Upper lobe of left lung (tissue), 6 donors: Measurements from ENCODE around the gene LRRC8E. TPM values are rescaled to one million over a fixed set of nuclear protein-coding genes. Genes with fewer than 3 reads are reported as not detected.

Source experiments
- ATAC-seq, 2 donors: fragments of 200-7000 bp; cut with Tn5 transposase; one replicate each; pipeline ENCODE4 v1.9.1; 2022; ENCODE audit warnings: mild to moderate bottlenecking in 2 of 2, moderate library complexity in 2 of 2; ENCODE audit not compliant: low FRiP score in 2 of 2
- DNase-seq, 2 donors: peaks; one replicate each; pipeline ENCODE4 v3.0.0-alpha.2; 2019 to 2020
- H3K27ac ChIP-seq, 4 donors: fragments of 200-600 bp; sonication (generic); one replicate each; pipeline ENCODE4 v1.5.1; 2016 to 2019
- H3K27me3 ChIP-seq, 4 donors: fragments of 200-600 bp; sonication (generic); one replicate each; pipeline ENCODE4 v1.5.1; 2017 to 2019
- H3K36me3 ChIP-seq, 4 donors: fragments of 200-600 bp; sonication (generic); one replicate each; pipeline ENCODE4 v1.5.1; 2016 to 2019
- H3K4me1 ChIP-seq, 4 donors: fragments of 200-600 bp; sonication (generic); one replicate each; pipeline ENCODE4 v1.5.1; 2018 to 2019
- H3K4me3 ChIP-seq, 4 donors: fragments of 200-600 bp; sonication (generic); one replicate each; pipeline ENCODE4 v1.5.1; 2017 to 2019; ENCODE audit warnings: mild to moderate bottlenecking in 2 of 4, moderate library complexity in 1 of 4
- H3K9me3 ChIP-seq, 4 donors: fragments of 200-600 bp; sonication (generic); one replicate each; pipeline ENCODE4 v1.5.1; 2018 to 2019
- EP300 ChIP-seq, 4 donors: sonication (generic); formaldehyde crosslinking; IDR thresholded peaks; one replicate each; pipeline ENCODE4 v1.5.1; 2017; ENCODE audit warnings: antibody characterized with exemption in 4 of 4, control low read depth in 2 of 4
- POLR2A ChIP-seq, 4 donors: fragments of 450-650 bp; IDR thresholded peaks; one replicate each; pipeline ENCODE4 v1.5.1; 2016 to 2017; ENCODE audit warnings: antibody characterized with exemption in 4 of 4, mild to moderate bottlenecking in 2 of 4
- POLR2AphosphoS5 ChIP-seq, 2 donors: sonication (generic); formaldehyde crosslinking; IDR thresholded peaks; one replicate each; pipeline ENCODE4 v1.5.1; 2017; ENCODE audit warnings: antibody characterized with exemption in 2 of 2
- WGBS, 2 donors: methylation state at CpG; one replicate each; pipeline ENCODE4 v1.1.5; 2017 to 2018; 5-methylcytosine and 5-hydroxymethylcytosine counted together
- total RNA-seq, 6 donors: library from RNA; depleted of rRNA in 4 of 6; stranded (reverse); fragments of >200 nt in 4 of 6; gene quantifications; one replicate each; pipeline versions ENCODE4 v1.1.0 to v1.2.1, GENCODE V29; 2016 to 2021
- TF ChIP-seq, protein P1 (sequence below), 6 experiments: fragments of 450-650 bp in 4 of 6; fragments of 200-600 bp in 2 of 6; sonication (generic) in 2 of 6; IDR thresholded peaks; one replicate each; pipeline ENCODE4 v1.5.1; 2016 to 2019; ENCODE audit warnings: antibody characterized with exemption in 6 of 6
- donor health status: DM: no; HTN: no; CAD: no; lungs with moderate emphysema.
- donor health status: DM: no; HTN: yes; CAD: no; lungs with severe emphysema.

LRRC8E gene
- total RNA-seq, 6 donors from 2014 or later: 1.0 to 11.7 (median 6.9) TPM

DNA sequence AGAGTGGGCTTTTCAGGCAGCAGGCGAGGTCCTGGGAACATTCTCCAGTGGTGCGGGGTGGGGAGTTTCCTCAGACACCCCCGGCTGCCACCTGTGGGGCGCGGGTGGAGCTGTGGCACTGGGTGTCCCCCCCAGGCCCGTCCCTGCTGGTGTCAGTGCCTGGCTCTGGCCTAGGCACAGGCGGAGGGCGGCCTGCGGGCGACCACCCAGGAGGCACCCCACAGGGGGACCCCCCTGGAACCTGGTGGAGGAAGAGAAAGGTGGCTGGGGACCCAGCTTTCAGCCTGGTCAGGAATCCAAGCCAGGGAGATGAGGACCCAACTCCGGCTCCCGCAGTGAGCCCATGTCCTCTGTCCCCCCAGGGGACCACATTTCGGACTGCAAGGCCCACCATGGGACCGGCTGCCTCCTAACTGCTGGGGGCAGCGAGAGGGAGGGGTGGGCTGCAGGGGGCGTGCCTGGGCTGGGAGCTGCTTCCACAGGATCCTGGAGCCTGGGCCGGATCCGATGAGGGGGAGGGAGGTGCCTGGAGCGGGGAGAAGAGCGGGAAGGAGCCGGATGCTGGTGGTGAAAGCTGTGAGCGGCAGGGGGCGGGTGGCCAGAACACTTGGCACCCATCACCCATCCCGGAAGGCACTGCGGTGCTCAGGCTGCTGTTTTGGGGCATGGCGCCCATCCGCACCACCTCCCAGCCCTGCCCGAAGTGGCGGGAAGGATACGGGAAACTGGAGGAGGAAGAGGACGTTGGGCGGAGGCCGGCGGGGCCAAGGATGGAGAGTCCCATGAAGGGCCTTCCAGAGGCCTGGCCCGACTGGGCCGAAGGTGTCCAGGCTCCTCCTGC, 43.1 kb downstream of the LRRC8E start:
- H3K4me1 ChIP-seq: peaks cover 2 to 16% (median 5%) of the 10 kb centered on the region in 4 donors
- no peaks in the 10 kb centered on the region for H3K27me3 ChIP-seq
- TF ChIP-seq POLR2AphosphoS5 (IDR thresholded peaks at IDR 0.05) (no peak), EP300 (IDR thresholded peaks at IDR 0.05) (no peak), POLR2A (IDR thresholded peaks at IDR 0.05) (no peak)
- TF ChIP-seq, protein P1, sequence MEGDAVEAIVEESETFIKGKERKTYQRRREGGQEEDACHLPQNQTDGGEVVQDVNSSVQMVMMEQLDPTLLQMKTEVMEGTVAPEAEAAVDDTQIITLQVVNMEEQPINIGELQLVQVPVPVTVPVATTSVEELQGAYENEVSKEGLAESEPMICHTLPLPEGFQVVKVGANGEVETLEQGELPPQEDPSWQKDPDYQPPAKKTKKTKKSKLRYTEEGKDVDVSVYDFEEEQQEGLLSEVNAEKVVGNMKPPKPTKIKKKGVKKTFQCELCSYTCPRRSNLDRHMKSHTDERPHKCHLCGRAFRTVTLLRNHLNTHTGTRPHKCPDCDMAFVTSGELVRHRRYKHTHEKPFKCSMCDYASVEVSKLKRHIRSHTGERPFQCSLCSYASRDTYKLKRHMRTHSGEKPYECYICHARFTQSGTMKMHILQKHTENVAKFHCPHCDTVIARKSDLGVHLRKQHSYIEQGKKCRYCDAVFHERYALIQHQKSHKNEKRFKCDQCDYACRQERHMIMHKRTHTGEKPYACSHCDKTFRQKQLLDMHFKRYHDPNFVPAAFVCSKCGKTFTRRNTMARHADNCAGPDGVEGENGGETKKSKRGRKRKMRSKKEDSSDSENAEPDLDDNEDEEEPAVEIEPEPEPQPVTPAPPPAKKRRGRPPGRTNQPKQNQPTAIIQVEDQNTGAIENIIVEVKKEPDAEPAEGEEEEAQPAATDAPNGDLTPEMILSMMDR (IDR thresholded peaks at IDR 0.05): no peak
- peaks cover 32 to 69% (median 59%) of the 10 kb centered on the region in 4 donors for H3K36me3 ChIP-seq
- DNase-seq (peak in 1 of 2 donors; percentile 82), ATAC-seq (no peak)
- no peak overlapping the region for H3K4me3 ChIP-seq
- WGBS, 2 donors: 87 to 92% methylated on average over 27 to 31 of the region's 36 CpGs
- peak overlapping the region in 3 of 4 donors; percentile 2 to 55 (median 53) for H3K27ac ChIP-seq
- H3K9me3 ChIP-seq: no peaks in the 10 kb centered on the region

GRCh38 chr19:7932276-7932929, 44.1 kb downstream of the LRRC8E start:
- Histone ChIP-seq H3K9me3 (no peaks in the 10 kb centered on the region), H3K27me3 (no peaks in the 10 kb centered on the region), H3K36me3 (peaks cover 32 to 74% (median 68%) of the 10 kb centered on the region in 4 donors), H3K27ac (peak overlapping the region in 1 of 4 donors; percentile 53), H3K4me1 (peaks cover 0 to 8% (median 0%) of the 10 kb centered on the region in 4 donors), H3K4me3 (no peak overlapping the region)
- 93 to 97% methylated on average over 18 to 31 of the region's 32 CpGs for WGBS, 2 donors
- TF ChIP-seq, protein P1 (IDR thresholded peaks at IDR 0.05): no peak
- no peak for TF ChIP-seq POLR2AphosphoS5 (IDR thresholded peaks at IDR 0.05)
- TF ChIP-seq EP300 (IDR thresholded peaks at IDR 0.05): no peak
- TF ChIP-seq POLR2A (IDR thresholded peaks at IDR 0.05): no peak
- DNase-seq: no peak
- ATAC-seq: no peak

GRCh38 chr19:7932930-7933300, 44.6 kb downstream of the LRRC8E start:
- H3K9me3 ChIP-seq: no peaks in the 10 kb centered on the region
- 95 to 100% methylated on average over 8 to 10 of the region's 10 CpGs for WGBS, 2 donors
- no peak overlapping the region for H3K27ac ChIP-seq
- TF ChIP-seq, protein P1 (IDR thresholded peaks at IDR 0.05): no peak
- TF ChIP-seq EP300 (IDR thresholded peaks at IDR 0.05) (no peak), POLR2AphosphoS5 (IDR thresholded peaks at IDR 0.05) (no peak), POLR2A (IDR thresholded peaks at IDR 0.05) (no peak)
- peaks cover 32 to 80% (median 73%) of the 10 kb centered on the region in 4 donors for H3K36me3 ChIP-seq
- H3K4me1 ChIP-seq: peaks cover 0 to 8% (median 0%) of the 10 kb centered on the region in 4 donors
- no peaks in the 10 kb centered on the region for H3K27me3 ChIP-seq
- no peak for DNase-seq
- H3K4me3 ChIP-seq: no peak overlapping the region
- ATAC-seq: no peak

- Histone ChIP-seq H3K4me3 (no peak overlapping the region), H3K27ac (no peak overlapping the region), H3K27me3 (no peaks in the 10 kb centered on the region), H3K4me1 (peaks cover 0 to 8% (median 0%) of the 10 kb centered on the region in 4 donors), H3K9me3 (no peaks in the 10 kb centered on the region), H3K36me3 (peaks cover 32 to 84% (median 74%) of the 10 kb centered on the region in 4 donors)
- DNase-seq (no peak), ATAC-seq (no peak)
- WGBS, 2 donors: 92% methylated on average over 7 to 14 of the region's 14 CpGs
- TF ChIP-seq, protein P1 (IDR thresholded peaks at IDR 0.05): no peak
Observed at GRCh38 chr19:7933411-7933810, 45.1 kb downstream of the LRRC8E start.
